Umbilical cord (tissue), 2 donors: ENCODE measurements around the gene PPP2R2D. TPM values are rescaled to one million over a fixed set of nuclear protein-coding genes. Genes with fewer than 3 reads are reported as not detected.

ENCODE experiments used
- DNase-seq: peaks from one replicate; pipeline ENCODE4 v3.0.0-alpha.2; 2015; ENCODE audit warnings: low spot score
- total RNA-seq: library from RNA; depleted of rRNA; stranded (reverse); fragments of >200 nt; gene quantifications from one replicate; pipeline ENCODE4 v1.2.3, GENCODE V29; 2014; ENCODE audit warnings: low replicate concordance; ENCODE audit not compliant: insufficient read depth

The PPP2R2D gene
- total RNA-seq, 1 donor from 2014 or later: 18.3 TPM

- DNase-seq: no peak
Measured at GRCh38 chr10:131996466-131997365, 95.9 kb downstream of the PPP2R2D start.

GRCh38 chr10:131997366-131998049, 96.7 kb downstream of the PPP2R2D start:
- peak; percentile 89 for DNase-seq

GRCh38 chr10:131998050-131998844, 97.4 kb downstream of the PPP2R2D start:
- DNase-seq: no peak

- DNase-seq: no peak
Measured at GRCh38 chr10:131998845-131999681, 98.3 kb downstream of the PPP2R2D start.

GRCh38 chr10:132001238-132001972, 100.6 kb downstream of the PPP2R2D start:
- DNase-seq: no peak

- DNase-seq: no peak
Measured at GRCh38 chr10:132002004-132002403, 101.2 kb downstream of the PPP2R2D start.

- DNase-seq: no peak
Measured at GRCh38 chr10:132003282-132003924, 102.6 kb downstream of the PPP2R2D start.

GRCh38 chr10:132004052-132004451, 103.2 kb downstream of the PPP2R2D start:
- no peak for DNase-seq

GRCh38 chr10:132005147-132005546, 104.3 kb downstream of the PPP2R2D start:
- no peak for DNase-seq

GRCh38 chr10:132006966-132007365, 106.2 kb downstream of the PPP2R2D start:
- no peak for DNase-seq

- DNase-seq: no peak
Measured at GRCh38 chr10:132007681-132008080, 106.9 kb downstream of the PPP2R2D start.

Other genes with a start within 250 kb of the PPP2R2D start
- gene BNIP3, start 80.9 kb downstream of the PPP2R2D start, total RNA-seq: 162 TPM
- gene JAKMIP3, start 164.9 kb downstream of the PPP2R2D start, total RNA-seq: 0.72 TPM